SK-N-SH (cell line): ENCODE measurements around the gene KIF11. TPM values are rescaled to one million over a fixed set of nuclear protein-coding genes. Genes with fewer than 3 reads are reported as not detected.
A peak's percentile ranks its signal among the peaks of the same experiment; 100 is the strongest.

Source experiments
- CTCF ChIA-PET: fragments of 300-600, 350-600 bp; formaldehyde crosslinking; extraction: SDS; loops from one replicate; lab custom pipeline; 2021; lab: Yijun Ruan, JAX
- POLR2A ChIA-PET: fragments of 350-600 bp; sonication (Branson Sonifier 250); formaldehyde crosslinking; extraction: SDS; loops from one replicate; lab custom pipeline; 2020; ENCODE audit warnings: antibody characterized with exemption, inconsistent platforms; lab: Yijun Ruan, JAX
- DNase-seq: peaks from one replicate; pipeline ENCODE4 v3.0.0; 2012
- H2AFZ ChIP-seq: fragments of 200-600 bp; sonication (generic); 2 replicates; pipeline ENCODE4 v1.8.1; 2016; ENCODE audit warnings: antibody characterized with exemption, mild to moderate bottlenecking, low read depth
- H3F3A ChIP-seq: fragments of 200-600 bp; sonication (generic); replicated peaks from 2 replicates; pipeline ENCODE3; 2016; ENCODE audit warnings: antibody characterized with exemption, mild to moderate bottlenecking; ENCODE audit not compliant: insufficient read depth
- H3K27ac ChIP-seq, 2 experiments: fragments of 200-500 bp in 1 of 2; fragments of 200-600 bp in 1 of 2; sonication (Bioruptor generic) in 1 of 2; sonication (generic), shearing (Covaris generic) in 1 of 2; 2 replicates each; pipeline versions ENCODE4 v1.5.1 to v1.6.1; 2014 to 2016; ENCODE audit warnings: low read depth in 2 of 2, inconsistent platforms in 1 of 2, low read length in 1 of 2, mild to moderate bottlenecking in 1 of 2, mixed read lengths in 1 of 2
- H3K27me3 ChIP-seq: fragments of 200-600 bp; sonication (generic), shearing (Covaris generic); 2 replicates; pipeline ENCODE4 v1.6.1; 2016; ENCODE audit warnings: mixed run types; ENCODE audit not compliant: insufficient read depth
- H3K36me3 ChIP-seq, 2 experiments: fragments of 200-500 bp in 1 of 2; fragments of 200-600 bp in 1 of 2; sonication (Bioruptor generic) in 1 of 2; sonication (generic) in 1 of 2; replicated peaks in 1 of 2; 2 replicates each; pipeline versions ENCODE3 to v1.5.1; 2014 to 2016; ENCODE audit warnings: low read length in 1 of 2, mild to moderate bottlenecking in 1 of 2; ENCODE audit not compliant: insufficient read depth in 2 of 2, control insufficient read depth in 1 of 2
- H3K4me1 ChIP-seq, 2 experiments: fragments of 200-500 bp in 1 of 2; fragments of 200-600 bp in 1 of 2; sonication (Bioruptor generic) in 1 of 2; sonication (generic), shearing (Covaris generic) in 1 of 2; 2 replicates each; pipeline versions ENCODE4 v1.5.1 to v1.6.1; 2014 to 2016; ENCODE audit warnings: low read depth in 1 of 2, low read length in 1 of 2, mixed run types in 1 of 2; ENCODE audit not compliant: insufficient read depth in 2 of 2, control insufficient read depth in 1 of 2
- H3K4me2 ChIP-seq: fragments of 200-600 bp; sonication (generic), shearing (Covaris generic); 2 replicates; pipeline ENCODE4 v1.6.1; 2017; ENCODE audit warnings: mixed run types
- H3K4me3 ChIP-seq, 2 experiments: fragments of 200-500 bp in 1 of 2; fragments of 200-600 bp in 1 of 2; sonication (Bioruptor generic) in 1 of 2; sonication (generic), shearing (Covaris generic) in 1 of 2; 2 replicates each; pipeline versions ENCODE4 v1.5.1 to v1.8.1; 2014 to 2016; ENCODE audit warnings: low read depth in 2 of 2, inconsistent platforms in 1 of 2, low read length in 1 of 2, mild to moderate bottlenecking in 1 of 2, mixed read lengths in 1 of 2, moderate library complexity in 1 of 2
- H3K79me2 ChIP-seq: fragments of 200-600 bp; sonication (generic); 2 replicates; pipeline ENCODE4 v1.8.1; 2017; ENCODE audit warnings: mild to moderate bottlenecking; ENCODE audit not compliant: insufficient read depth
- H3K9ac ChIP-seq: fragments of 200-600 bp; sonication (generic); 2 replicates; pipeline ENCODE4 v1.6.1; 2017; ENCODE audit warnings: mixed run types
- H3K9me2 ChIP-seq: fragments of 200-600 bp; sonication (generic); 2 replicates; pipeline ENCODE4 v1.6.1; 2017; ENCODE audit warnings: mixed run types
- H3K9me3 ChIP-seq: fragments of 200-600 bp; sonication (generic); 2 replicates; pipeline ENCODE4 v1.6.1; 2017; ENCODE audit warnings: mixed run types, mild to moderate bottlenecking, moderate library complexity
- H4K20me1 ChIP-seq: fragments of 200-600 bp; sonication (generic); 2 replicates; pipeline ENCODE4 v1.6.1; 2017; ENCODE audit warnings: mild to moderate bottlenecking, mixed run types; ENCODE audit not compliant: insufficient read depth
- FOSL2 ChIP-seq: IDR thresholded peaks from 2 replicates; pipeline ENCODE4 v1.4.0; 2012; ENCODE audit warnings: low read depth, mild to moderate bottlenecking, moderate library complexity, borderline replicate concordance
- FOXM1 ChIP-seq: IDR thresholded peaks from 2 replicates; pipeline ENCODE4 v1.4.0; 2012; ENCODE audit warnings: low read depth, mild to moderate bottlenecking
- GATA2 ChIP-seq: sonication (generic); formaldehyde crosslinking; IDR thresholded peaks from 2 replicates; pipeline ENCODE4 v1.5.0; 2020; ENCODE audit warnings: mild to moderate bottlenecking, missing genetic modification reagents
- JUND ChIP-seq: IDR thresholded peaks from 2 replicates; pipeline ENCODE4 v1.4.0; 2012
- NFIC ChIP-seq: IDR thresholded peaks from 2 replicates; pipeline ENCODE4 v1.4.0; 2012; ENCODE audit warnings: borderline replicate concordance
- POLR2AphosphoS5 ChIP-seq: IDR thresholded peaks from 2 replicates; pipeline ENCODE4 v1.6.1; 2012; ENCODE audit warnings: low read depth, low read length
- RCOR1 ChIP-seq: fragments of 150-350 bp; IDR thresholded peaks from 2 replicates; pipeline ENCODE4 v1.6.1; 2017; ENCODE audit warnings: antibody characterized with exemption, low read length
- RFX5 ChIP-seq: IDR thresholded peaks from 2 replicates; pipeline ENCODE4 v1.6.1; 2012; ENCODE audit warnings: mild to moderate bottlenecking, improper control_type of control experiment, low read length
- SMC3 ChIP-seq: IDR thresholded peaks from 2 replicates; pipeline ENCODE4 v1.6.1; 2012; ENCODE audit warnings: low read depth, low read length, improper control_type of control experiment
- USF1 ChIP-seq: IDR thresholded peaks from 2 replicates; pipeline ENCODE4 v1.4.0; 2012; ENCODE audit warnings: low read depth, borderline replicate concordance
- WGBS: methylation state at CpG from one replicate; pipeline ENCODE4 v1.1.6; 2017; ENCODE audit warnings: low lambda C conversion rate; 5-methylcytosine and 5-hydroxymethylcytosine counted together
- polyA plus RNA-seq, 3 experiments: library from polyadenylated mRNA; depleted of rRNA; stranded (reverse); fragments of >200 nt; gene quantifications; 2 replicates each; pipeline ENCODE4 v1.2.3, GENCODE V29; 2012

KIF11 gene
- polyA plus RNA-seq, 1 of the 3 experiments (the other 2 are of a cell fraction): 4.0 TPM

GRCh38 chr10:92693534-92693893, 100.6 kb downstream of the KIF11 start:
- Histone ChIP-seq H3K4me3 (no peak overlapping the region), H3K27ac (no peak overlapping the region), H3K9me3 (no peaks in the 10 kb centered on the region), H4K20me1 (no peaks in the 10 kb centered on the region), H3K4me2 (no peak overlapping the region), H3K9ac (no peak overlapping the region), H3K9me2 (no peaks in the 10 kb centered on the region), H3K4me1 (peaks cover 4 to 5% of the 10 kb centered on the region in 2 experiments; a peak in 2 of 4 replicates), H3F3A (peaks cover 8% of the 10 kb centered on the region), H3K36me3 (no peaks in the 10 kb centered on the region), H3K79me2 (no peaks in the 10 kb centered on the region), H3K27me3 (no peaks in the 10 kb centered on the region), H2AFZ (no peak overlapping the region)
- CTCF ChIA-PET: interaction anchor here (1.8 kb wide), 1 partner anchor 176 kb away, joined by 4 read pairs; no protein-coding TSS in a partner anchor
- POLR2A ChIA-PET: no interaction called here
- TF ChIP-seq FOXM1 (no peak), GATA2 (CRISPR knock-in tag) (no peak), POLR2AphosphoS5 (no peak), FOSL2 (no peak), USF1 (no peak), RFX5 (no peak)
- WGBS: 76% methylated on average over 1 of the region's 1 CpG
- DNase-seq: no peak

GRCh38 chr10:92695679-92696605, 103.0 kb downstream of the KIF11 start:
- CTCF ChIA-PET: no interaction called here
- TF ChIP-seq RCOR1 (no peak), FOSL2 (peak; percentile 51; the same call in 1 of the 2 replicates), NFIC (no peak), JUND (no peak), SMC3 (no peak)
- TF ChIP-seq, all 33 proteins: peak for 1
- WGBS: 72% methylated on average over 23 of the region's 61 CpGs
- Histone ChIP-seq H3K9me3 (no peaks in the 10 kb centered on the region), H3K9ac (no peak overlapping the region), H3F3A (peaks cover 8% of the 10 kb centered on the region), H3K4me2 (no peak overlapping the region), H2AFZ (peak overlapping the region; percentile 71; the same call in 1 of the 2 replicates), H3K36me3 (no peaks in the 10 kb centered on the region), H4K20me1 (no peaks in the 10 kb centered on the region), H3K27ac (no peak overlapping the region), H3K79me2 (no peaks in the 10 kb centered on the region), H3K4me3 (peak overlapping the region in 1 of 2 experiments; percentile 31; a peak in 2 of 4 replicates), H3K9me2 (no peaks in the 10 kb centered on the region), H3K27me3 (no peaks in the 10 kb centered on the region), H3K4me1 (peaks cover 4 to 8% of the 10 kb centered on the region in 2 experiments; a peak in 2 of 4 replicates)
- DNase-seq: peak; percentile 54
- POLR2A ChIA-PET: no interaction called here
